ENCODE measurements around the gene C8G. TPM values are rescaled to one million over a fixed set of nuclear protein-coding genes. Genes with fewer than 3 reads are reported as not detected.

C8G gene
- total RNA-seq, 2 donors from 2014 or later, result not detected

GRCh38 chr9:136942881-136943230 lies 2.2 kb upstream of the C8G start:
- Histone ChIP-seq H3K27ac (peak overlapping the region in 1 of 2 donors; percentile 91), H3K4me3 (peak overlapping the region in 1 of 2 donors; percentile 75), H3K36me3 (peaks cover 21 to 26% of the 10 kb centered on the region in 2 donors), H3K27me3 (replicated peaks; ENCODE audit: insufficient read depth) (no peaks in the 10 kb centered on the region), H3K4me1 (replicated peaks) (no peaks in the 10 kb centered on the region), H3K9me3 (no peaks in the 10 kb centered on the region)
- 88% methylated on average over 5 of the region's 16 CpGs for WGBS
- DNase-seq (ENCODE audit: low spot score), result no peak
- TF ChIP-seq POLR2A (IDR thresholded peaks at IDR 0.05) (no peak), POLR2AphosphoS5 (IDR thresholded peaks at IDR 0.05) (no peak), CTCF (IDR thresholded peaks at IDR 0.05) (no peak)
- intact Hi-C loops (cut with DNase I), result no loop called here

- Histone ChIP-seq H3K4me3 (peak overlapping the region; percentile 75 to 81), H3K9me3 (no peaks in the 10 kb centered on the region), H3K4me1 (replicated peaks) (no peaks in the 10 kb centered on the region), H3K27me3 (replicated peaks; ENCODE audit: insufficient read depth) (no peaks in the 10 kb centered on the region), H3K27ac (peak overlapping the region; percentile 71 to 91), H3K36me3 (peaks cover 21 to 26% of the 10 kb centered on the region in 2 donors)
- 34% methylated on average over 31 of the region's 61 CpGs for WGBS
- DNase-seq (ENCODE audit: low spot score), result no peak
- intact Hi-C loops (cut with DNase I), result no loop called here
- TF ChIP-seq POLR2AphosphoS5 (IDR thresholded peaks at IDR 0.05) (no peak), CTCF (IDR thresholded peaks at IDR 0.05) (no peak), POLR2A (IDR thresholded peaks at IDR 0.05) (no peak)
Measured at GRCh38 chr9:136943291-136944211, 1.5 kb upstream of the C8G start.

GRCh38 chr9:136944212-136944518 lies 878 bp upstream of the C8G start:
- Histone ChIP-seq H3K36me3 (peaks cover 21 to 26% of the 10 kb centered on the region in 2 donors), H3K4me3 (peak overlapping the region; percentile 75 to 81), H3K27me3 (replicated peaks; ENCODE audit: insufficient read depth) (no peaks in the 10 kb centered on the region), H3K4me1 (replicated peaks) (no peaks in the 10 kb centered on the region), H3K9me3 (no peaks in the 10 kb centered on the region), H3K27ac (peak overlapping the region; percentile 71 to 91)
- no peak for DNase-seq (ENCODE audit: low spot score)
- TF ChIP-seq POLR2A (IDR thresholded peaks at IDR 0.05) (no peak), CTCF (IDR thresholded peaks at IDR 0.05) (no peak), POLR2AphosphoS5 (IDR thresholded peaks at IDR 0.05) (no peak)
- WGBS, result 1% methylated on average over 36 of the region's 45 CpGs
- intact Hi-C loops (cut with DNase I), result no loop called here

GRCh38 chr9:136945333-136946227 lies 537 bp downstream of the C8G start:
- 85% methylated on average over 24 of the region's 30 CpGs for WGBS
- TF ChIP-seq POLR2A (IDR thresholded peaks at IDR 0.05), result no peak
- no peak for TF ChIP-seq CTCF (IDR thresholded peaks at IDR 0.05)
- TF ChIP-seq POLR2AphosphoS5 (IDR thresholded peaks at IDR 0.05), result no peak
- intact Hi-C loops (cut with DNase I), result loop anchor here (5.0 kb wide), 1 partner anchor 153 kb away; the partner anchor contains the start of gene TMEM141
- Histone ChIP-seq H3K27ac (no peak overlapping the region), H3K36me3 (peaks cover 17 to 21% of the 10 kb centered on the region in 2 donors), H3K4me3 (no peak overlapping the region), H3K9me3 (no peaks in the 10 kb centered on the region), H3K27me3 (replicated peaks; ENCODE audit: insufficient read depth) (no peaks in the 10 kb centered on the region), H3K4me1 (replicated peaks) (no peaks in the 10 kb centered on the region)
- DNase-seq (ENCODE audit: low spot score), result no peak

Data from prostate gland (tissue), 2 donors.